K562 (cell line): Measurements from ENCODE around the gene SIRT3. TPM values are rescaled to one million over a fixed set of nuclear protein-coding genes. Genes with fewer than 3 reads are reported as not detected.

Experiments
- ARID3B ChIP-seq: fragments of 250-450 bp; sonication (Bioruptor Pico); IDR thresholded peaks from 2 replicates; pipeline ENCODE4 v1.4.0; 2020; ENCODE audit warnings: borderline replicate concordance
- ATF6 ChIP-seq: sonication (generic); formaldehyde crosslinking; IDR thresholded peaks from 2 replicates; pipeline ENCODE4 v1.4.0; 2020; ENCODE audit warnings: mild to moderate bottlenecking, missing genetic modification reagents
- CBX1 ChIP-seq: sonication (generic); IDR thresholded peaks from 2 replicates; pipeline ENCODE4 v1.6.1; 2016; ENCODE audit warnings: antibody characterized with exemption, low read depth, mild to moderate bottlenecking
- ESRRB ChIP-seq: fragments of 250-450 bp; sonication (Bioruptor Pico); IDR thresholded peaks from 2 replicates; pipeline ENCODE4 v1.5.0; 2020; ENCODE audit warnings: mild to moderate bottlenecking, moderate library complexity, borderline replicate concordance
- ETS1 ChIP-seq: conservative IDR thresholded peaks from 2 replicates; pipeline ENCODE4 v1.6.1; 2011; ENCODE audit warnings: low read depth, mild to moderate bottlenecking, low read length; ENCODE audit not compliant: control insufficient read depth
- EZH2 ChIP-seq: IDR thresholded peaks from 2 replicates; pipeline ENCODE4 v1.6.1; 2012; ENCODE audit warnings: low read depth, mild to moderate bottlenecking, inconsistent platforms, low read length, borderline replicate concordance
- FOXA1 ChIP-seq: fragments of 450-650 bp; IDR thresholded peaks from 2 replicates; pipeline ENCODE4 v1.6.1; 2016; ENCODE audit warnings: mild to moderate bottlenecking, borderline replicate concordance
- MAFK ChIP-seq: IDR thresholded peaks from 2 replicates; pipeline ENCODE4 v1.6.1; 2011; ENCODE audit warnings: low read length, improper control_type of control experiment
- MCM2 ChIP-seq: fragments of 450-650 bp; IDR thresholded peaks from 2 replicates; pipeline ENCODE4 v1.6.1; 2017; ENCODE audit warnings: low read depth, mild to moderate bottlenecking
- NEUROD1 ChIP-seq: fragments of 150-350 bp; IDR thresholded peaks from 2 replicates; pipeline ENCODE4 v1.6.1; 2014; ENCODE audit warnings: borderline replicate concordance, low read length, low read depth; ENCODE audit not compliant: partially characterized antibody
- NFRKB ChIP-seq: fragments of 450-650 bp; IDR thresholded peaks from 2 replicates; pipeline ENCODE4 v1.6.1; 2016; ENCODE audit warnings: low read depth
- NR0B1 ChIP-seq: fragments of 450-650 bp; IDR thresholded peaks from one replicate; pipeline ENCODE4 v1.6.1; 2018; ENCODE audit warnings: mild to moderate bottlenecking, moderate library complexity; ENCODE audit not compliant: partially characterized antibody
- PATZ1 ChIP-seq: fragments of 250-450 bp; sonication (Bioruptor Pico); IDR thresholded peaks from 2 replicates; pipeline ENCODE4 v1.5.0; 2020; ENCODE audit warnings: mild to moderate bottlenecking, borderline replicate concordance
- THAP7 ChIP-seq: fragments of 250-450 bp; sonication (Bioruptor Pico); IDR thresholded peaks from 2 replicates; pipeline ENCODE4 v1.5.0; 2021
- WHSC1 ChIP-seq: IDR thresholded peaks from one replicate; pipeline ENCODE4 v1.6.1; 2012; ENCODE audit warnings: low read length, control low read depth, inconsistent platforms
- ZBED1 ChIP-seq: IDR thresholded peaks from 2 replicates; pipeline ENCODE4 v1.6.1; 2014
- ZC3H11A ChIP-seq: IDR thresholded peaks from 2 replicates; pipeline ENCODE4 v1.6.1; 2012; ENCODE audit warnings: low read depth, low read length, improper control_type of control experiment
- ZNF134 ChIP-seq: fragments of 250-450 bp; sonication (Bioruptor Pico); conservative IDR thresholded peaks from 2 replicates; pipeline ENCODE4 v1.4.0; 2020
- ZNF140 ChIP-seq: fragments of 250-450 bp; sonication (Bioruptor Pico); IDR thresholded peaks from 2 replicates; pipeline ENCODE4 v1.8.0; 2021; ENCODE audit warnings: moderate library complexity, mild to moderate bottlenecking, inconsistent platforms
- ZNF75A ChIP-seq: fragments of 450-650 bp; formaldehyde crosslinking; IDR thresholded peaks from 2 replicates; pipeline ENCODE4 v1.4.0; 2020; ENCODE audit warnings: mild to moderate bottlenecking
- polyA plus RNA-seq, 8 experiments: library from polyadenylated mRNA; depleted of rRNA in 4 of 8; stranded (reverse) in 5 of 8; unstranded in 3 of 8; fragments of >200 nt; fragmentation: Nextera tagmentation in 2 of 8; fragmentation: Illumina TruSeq in 1 of 8; extraction: Ambion mirVana in 2 of 8; extraction: Trizol in 1 of 8; gene quantifications; 2 replicates each; pipeline versions ENCODE4 v1.2.1 to v1.2.3, GENCODE V29; 2011 to 2014; ENCODE audit warnings: inconsistent platforms in 1 of 8, missing spikeins in 1 of 8
- total RNA-seq, 7 experiments: library from RNA; depleted of rRNA in 6 of 7; stranded (reverse); fragments of >200 nt in 6 of 7; fragmentation: Illumina TruSeq in 2 of 7; extraction: Trizol in 2 of 7; gene quantifications; 2 replicates each; pipeline versions ENCODE4 v1.2.1 to v1.2.3, GENCODE V29; 2011 to 2021; ENCODE audit warnings: low replicate concordance in 1 of 7

Gene SIRT3
- total and polyA plus RNA-seq, 9 of the 15 experiments (the other 6 are each of a cell fraction or from before 2014, with no cell fraction given), result 1.9 to 27.5 (median 14.5) TPM

GRCh38 chr11:207208-207862, 28.8 kb downstream of the SIRT3 start, which contains the start of the genes BET1L and RIC8A (continued):
- TF ChIP-seq CBX1 (no peak; the same call in 1 of the 2 replicates), ESRRB (no peak), ETS1 (no peak), ARID3B (no peak), MAFK (no peak), MCM2 (no peak), ZNF140 (CRISPR knock-in tag) (no peak), FOXA1 (no peak), EZH2 (no peak), ZC3H11A (0 out of 2 replicates have a peak, but pooled peaks have one; percentile 15), ZNF134 (no peak), ATF6 (CRISPR knock-in tag) (0 out of 2 replicates have a peak, but pooled peaks have one; percentile 66), PATZ1 (no peak), NR0B1 (no peak), ZNF75A (no peak), THAP7 (CRISPR knock-in tag) (no peak), NEUROD1 (no peak), ZBED1 (peak; percentile 59; the same call in 1 of the 2 replicates), WHSC1 (no peak), NFRKB (peak; percentile 51; the same call in 1 of the 2 replicates)
